GM23338 (cell line): ENCODE measurements around the gene COQ8B. TPM values are rescaled to one million over a fixed set of nuclear protein-coding genes. Genes with fewer than 3 reads are reported as not detected.

ENCODE experiments used
- ATAC-seq: fragments of 200-7000 bp; cut with Tn5 transposase; 3 replicates; pipeline ENCODE4 v1.9.1; 2020
- DNase-seq: peaks from one replicate; pipeline ENCODE4 v3.0.0-alpha.2; 2015; ENCODE audit warnings: low spot score
- H2AFZ ChIP-seq: fragments of 200-600 bp; sonication (generic); 2 replicates; pipeline ENCODE4 v1.8.0; 2016; ENCODE audit warnings: antibody characterized with exemption, mild to moderate bottlenecking, moderate library complexity
- H3F3A ChIP-seq: fragments of 200-600 bp; sonication (generic); replicated peaks from 2 replicates; pipeline ENCODE4 v1.8.0; 2017; ENCODE audit warnings: antibody characterized with exemption, mixed run types, low read depth
- H3K27ac ChIP-seq: fragments of 200-600 bp; sonication (generic); 2 replicates; pipeline ENCODE4 v1.6.1; 2016; ENCODE audit warnings: low read depth
- H3K27me3 ChIP-seq: fragments of 200-600 bp; sonication (generic); 2 replicates; pipeline ENCODE4 v1.8.0; 2016; ENCODE audit warnings: mild to moderate bottlenecking, mixed run types, moderate library complexity; ENCODE audit not compliant: insufficient read depth
- H3K36me3 ChIP-seq: fragments of 200-600 bp; sonication (generic); 2 replicates; pipeline ENCODE4 v1.8.0; 2016; ENCODE audit warnings: mild to moderate bottlenecking; ENCODE audit not compliant: insufficient read depth
- H3K4me1 ChIP-seq: fragments of 200-600 bp; sonication (generic); 2 replicates; pipeline ENCODE4 v1.8.0; 2016; ENCODE audit warnings: mild to moderate bottlenecking, moderate library complexity; ENCODE audit not compliant: insufficient read depth
- H3K4me2 ChIP-seq: fragments of 200-600 bp; sonication (generic); 2 replicates; pipeline ENCODE4 v1.7.1; 2017; ENCODE audit warnings: mixed run types
- H3K4me3 ChIP-seq: fragments of 200-600 bp; sonication (generic); 2 replicates; pipeline ENCODE4 v1.6.1; 2016; ENCODE audit warnings: mixed run types
- H3K79me2 ChIP-seq: fragments of 200-600 bp; sonication (generic); replicated peaks from 2 replicates; pipeline ENCODE4 v1.8.0; 2017; ENCODE audit warnings: mild to moderate bottlenecking; ENCODE audit not compliant: insufficient read depth
- H3K9me2 ChIP-seq: fragments of 200-600 bp; sonication (generic); 2 replicates; pipeline ENCODE4 v1.8.0; 2017; ENCODE audit not compliant: insufficient read depth
- H4K20me1 ChIP-seq: fragments of 200-600 bp; sonication (generic); replicated peaks from 2 replicates; pipeline ENCODE4 v1.8.0; 2017; ENCODE audit warnings: mild to moderate bottlenecking; ENCODE audit not compliant: insufficient read depth
- H3K27ac Mint-ChIP-seq: 2 replicates; pipeline ENCODE4 v1.8.0; 2020; ENCODE audit warnings: inconsistent platforms, mild to moderate bottlenecking, moderate library complexity, mixed read lengths
- H3K27me3 Mint-ChIP-seq: 3 replicates; pipeline ENCODE4 v1.8.0; 2022; ENCODE audit warnings: low read depth, mild to moderate bottlenecking, moderate library complexity, mixed read lengths, inconsistent platforms; ENCODE audit not compliant: insufficient read depth, poor library complexity
- H3K36me3 Mint-ChIP-seq: 3 replicates; pipeline ENCODE4 v1.8.0; 2021; ENCODE audit warnings: low read depth, mild to moderate bottlenecking, inconsistent platforms, moderate library complexity, mixed read lengths
- H3K4me1 Mint-ChIP-seq: 3 replicates; pipeline ENCODE4 v1.8.0; 2020; ENCODE audit warnings: mild to moderate bottlenecking, inconsistent platforms, mixed read lengths
- H3K4me3 Mint-ChIP-seq: 3 replicates; pipeline ENCODE4 v1.8.0; 2021; ENCODE audit warnings: moderate library complexity, mild to moderate bottlenecking, inconsistent platforms, mixed read lengths
- H3K9me3 Mint-ChIP-seq: 3 replicates; pipeline ENCODE4 v1.8.0; 2020; ENCODE audit warnings: moderate library complexity, mild to moderate bottlenecking, inconsistent platforms, mixed read lengths
- CTCF ChIP-seq, 2 experiments: fragments of 200-600 bp in 1 of 2; sonication (generic) in 1 of 2; conservative IDR thresholded peaks; 2 replicates each; pipeline versions ENCODE4 v1.5.1 to v1.6.1; 2016 to 2017; ENCODE audit warnings: antibody characterized with exemption in 2 of 2, low read depth in 2 of 2, mild to moderate bottlenecking in 2 of 2, moderate library complexity in 1 of 2
- ETS1 ChIP-seq: IDR thresholded peaks from 2 replicates; pipeline ENCODE4 v1.6.1; 2016; ENCODE audit warnings: antibody characterized with exemption
- EZH2phosphoT487 ChIP-seq: fragments of 200-600 bp; sonication (generic); IDR thresholded peaks from one replicate; pipeline ENCODE4 v1.8.1; 2018; ENCODE audit warnings: antibody characterized with exemption; ENCODE audit not compliant: unreplicated experiment
- JUNB ChIP-seq: IDR thresholded peaks from one replicate; pipeline ENCODE4 v1.6.1; 2016; ENCODE audit warnings: antibody characterized with exemption; ENCODE audit not compliant: unreplicated experiment
- NANOG ChIP-seq: IDR thresholded peaks from 2 replicates; pipeline ENCODE4 v1.6.1; 2016; ENCODE audit warnings: antibody characterized with exemption, borderline replicate concordance
- POLR2AphosphoS5 ChIP-seq: IDR thresholded peaks from 2 replicates; pipeline ENCODE4 v1.6.1; 2016; ENCODE audit warnings: antibody characterized with exemption, low read depth
- REST ChIP-seq: IDR thresholded peaks from one replicate; pipeline ENCODE4 v1.6.1; 2018; ENCODE audit warnings: antibody characterized with exemption; ENCODE audit not compliant: unreplicated experiment
- STAT1 ChIP-seq: IDR thresholded peaks from one replicate; pipeline ENCODE4 v1.6.1; 2016; ENCODE audit warnings: antibody characterized with exemption; ENCODE audit not compliant: unreplicated experiment
- ZNF114 ChIP-seq: fragments of 250-450 bp; sonication (Bioruptor Pico); IDR thresholded peaks from 2 replicates; pipeline ENCODE4 v1.5.0; 2020; ENCODE audit warnings: mild to moderate bottlenecking, moderate library complexity
- ZNF331 ChIP-seq: fragments of 250-450 bp; sonication (Bioruptor Pico); IDR thresholded peaks from 2 replicates; pipeline ENCODE4 v1.5.0; 2020; ENCODE audit warnings: low read depth, mild to moderate bottlenecking, moderate library complexity
- ZNF462 ChIP-seq: fragments of 250-450 bp; sonication (Bioruptor Pico); IDR thresholded peaks from 2 replicates; pipeline ENCODE4 v1.5.0; 2020; ENCODE audit warnings: mild to moderate bottlenecking, moderate library complexity
- polyA plus RNA-seq: library from polyadenylated mRNA; unstranded; fragments of >200 nt; fragmentation: Nextera tagmentation; extraction: Ambion mirVana; gene quantifications from 2 replicates; pipeline ENCODE4 v1.2.1, GENCODE V29; 2016
- total RNA-seq: library from RNA; depleted of rRNA; stranded (reverse); fragments of >200 nt; shearing (Covaris generic); gene quantifications from 2 replicates; pipeline ENCODE4 v1.2.3, GENCODE V29; 2014

Gene COQ8B
- total and polyA plus RNA-seq, 2 experiments from 2014 or later, result 13.9 to 59.6 TPM

- Mint-ChIP-seq H3K27me3 (peaks cover 4% of the 10 kb centered on the region), H3K27ac (no peak overlapping the region), H3K9me3 (no peaks in the 10 kb centered on the region; the same call in 1 of the 3 replicates), H3K4me3 (no peak overlapping the region), H3K4me1 (peaks cover 11% of the 10 kb centered on the region), H3K36me3 (no peaks in the 10 kb centered on the region)
- Histone ChIP-seq H3K9me2 (no peaks in the 10 kb centered on the region), H4K20me1 (no peaks in the 10 kb centered on the region), H3K79me2 (no peaks in the 10 kb centered on the region), H3F3A (no peaks in the 10 kb centered on the region), H3K27me3 (no peaks in the 10 kb centered on the region), H2AFZ (no peak overlapping the region), H3K4me3 (no peak overlapping the region), H3K27ac (no peak overlapping the region), H3K4me1 (peaks cover 7% of the 10 kb centered on the region), H3K36me3 (no peaks in the 10 kb centered on the region), H3K4me2 (no peak overlapping the region)
- no peak for TF ChIP-seq ZNF462 (CRISPR knock-in tag)
- TF ChIP-seq CTCF (conservative IDR thresholded peaks at IDR 0.05; ENCODE audit: low read depth in 2 of 2), result no peak
- TF ChIP-seq EZH2phosphoT487, result no peak
- no peak for TF ChIP-seq ZNF331
- no peak for TF ChIP-seq NANOG
- TF ChIP-seq REST, result no peak
- no peak for TF ChIP-seq POLR2AphosphoS5
- no peak for TF ChIP-seq JUNB
- TF ChIP-seq ZNF114, result no peak
- no peak for TF ChIP-seq ETS1
- TF ChIP-seq STAT1, result no peak
- DNase-seq (no peak), ATAC-seq (no peak)
These were observed 74.5 kb downstream of the COQ8B start for GRCh38 chr19:40642051-40642706.
